SH-SY5Y (cell line): ENCODE measurements around the gene KCND1.
A peak's percentile ranks its signal among the peaks of the same experiment; 100 is the strongest.

Experiments
- GATA2 ChIP-seq: IDR thresholded peaks from 2 replicates; pipeline ENCODE4 v1.6.1; 2011; ENCODE audit warnings: mild to moderate bottlenecking, low read depth, low read length
- GATA3 ChIP-seq: IDR thresholded peaks from 2 replicates; pipeline ENCODE4 v1.6.1; 2011; ENCODE audit warnings: low read depth, mild to moderate bottlenecking, low read length, moderate library complexity

KCND1 gene

DNA sequence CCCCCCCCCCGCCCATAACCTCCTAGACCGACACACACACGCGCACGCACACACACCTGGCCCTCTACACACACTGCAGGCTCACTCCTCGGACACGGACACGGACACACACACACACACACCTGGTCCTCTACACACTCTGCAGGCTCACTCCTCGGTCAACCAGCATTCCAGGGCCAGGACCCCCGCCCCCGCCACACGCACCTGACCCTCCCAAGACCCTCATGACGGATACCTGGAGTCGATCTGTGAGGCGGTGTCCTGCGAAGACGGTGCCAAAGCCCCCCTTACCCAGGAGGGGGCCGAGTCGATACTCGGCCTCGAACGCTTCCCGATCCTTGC lies 53.4 kb downstream of the KCND1 start:
- no peak for TF ChIP-seq GATA2
- TF ChIP-seq GATA3: no peak

DNA sequence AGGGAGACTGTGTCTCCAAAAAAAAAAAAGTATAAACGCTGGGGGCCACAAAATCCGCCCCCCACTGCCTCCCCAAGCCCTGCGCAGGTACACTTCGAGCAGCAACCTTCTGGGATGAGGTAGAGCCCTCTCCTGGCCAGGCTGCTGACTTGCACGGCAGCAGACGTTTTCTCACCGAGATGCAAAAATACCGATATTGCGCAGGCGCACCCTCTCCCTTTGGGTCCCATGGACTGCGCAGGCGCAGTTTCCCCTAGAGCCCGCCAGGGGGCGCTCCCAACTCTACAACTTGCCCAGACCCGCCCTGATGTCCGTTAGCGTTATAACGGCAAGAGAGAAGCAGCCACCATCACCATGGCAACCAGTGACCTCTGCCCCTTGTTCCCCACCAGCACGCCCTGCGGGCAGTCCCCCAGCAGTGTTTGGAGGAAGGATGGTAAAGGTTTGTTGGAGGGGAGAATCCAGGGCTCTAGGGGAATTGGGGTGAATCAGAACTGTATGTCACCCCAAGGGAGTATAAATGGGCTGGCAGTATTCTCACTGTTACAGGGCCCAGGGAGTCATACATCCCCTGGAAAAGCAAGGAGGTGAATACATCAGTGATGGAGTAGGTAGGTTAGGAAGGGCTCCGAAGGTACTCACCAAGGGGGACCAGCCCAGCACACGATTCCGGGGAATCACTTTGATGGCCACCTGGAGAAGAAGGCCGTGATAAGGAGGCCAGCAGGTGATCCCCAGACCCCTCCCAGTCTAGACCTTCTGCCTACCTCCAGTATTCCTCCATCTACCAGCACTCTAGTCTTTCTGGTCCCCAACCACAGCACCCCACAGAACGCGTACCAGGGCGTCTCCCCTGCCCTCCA lies 54.3 kb downstream of the KCND1 start:
- no peak for TF ChIP-seq GATA2
- no peak for TF ChIP-seq GATA3

DNA sequence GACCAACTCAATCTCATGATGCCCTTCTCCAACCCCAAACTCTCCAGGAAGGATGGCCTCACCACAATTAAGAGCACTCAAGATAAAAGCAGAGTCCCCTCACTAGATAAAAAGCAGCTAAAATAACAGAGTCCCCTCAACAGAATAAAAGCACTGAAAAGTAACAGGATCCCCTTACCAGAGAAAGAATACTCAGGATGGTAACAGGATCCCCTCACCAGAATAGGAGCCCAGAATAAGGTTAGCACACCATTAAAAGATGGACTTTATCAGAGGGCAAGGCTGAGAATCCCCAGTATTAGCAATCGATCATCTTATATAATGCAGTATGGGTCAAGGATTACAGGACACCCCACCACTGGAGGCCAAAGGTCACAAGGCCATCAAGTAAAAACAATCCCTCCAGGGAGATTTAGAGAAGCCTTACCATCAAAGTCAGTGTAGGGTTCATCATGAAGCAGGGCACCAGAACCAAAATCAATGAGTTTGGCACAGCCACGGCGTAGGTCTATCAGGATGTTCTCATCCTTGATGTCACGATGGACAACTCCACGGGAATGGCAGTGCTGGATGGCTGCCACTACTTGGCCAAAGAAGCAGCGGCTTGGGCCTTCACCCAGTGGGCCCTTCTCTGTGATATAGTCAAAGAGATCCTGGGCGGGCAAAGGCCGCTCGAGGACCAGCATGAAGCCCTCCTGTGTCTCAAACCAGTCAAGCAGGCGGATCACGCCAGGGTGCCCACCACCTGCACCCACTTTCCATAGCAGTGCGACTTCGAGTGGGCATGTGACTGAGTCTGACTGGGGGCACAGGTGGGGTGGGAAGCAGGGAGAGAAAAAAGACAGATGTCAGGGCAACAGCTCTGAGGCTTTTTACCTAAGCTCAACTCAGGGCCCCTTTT lies 56.8 kb downstream of the KCND1 start:
- TF ChIP-seq GATA3 (no peak), GATA2 (no peak)

DNA sequence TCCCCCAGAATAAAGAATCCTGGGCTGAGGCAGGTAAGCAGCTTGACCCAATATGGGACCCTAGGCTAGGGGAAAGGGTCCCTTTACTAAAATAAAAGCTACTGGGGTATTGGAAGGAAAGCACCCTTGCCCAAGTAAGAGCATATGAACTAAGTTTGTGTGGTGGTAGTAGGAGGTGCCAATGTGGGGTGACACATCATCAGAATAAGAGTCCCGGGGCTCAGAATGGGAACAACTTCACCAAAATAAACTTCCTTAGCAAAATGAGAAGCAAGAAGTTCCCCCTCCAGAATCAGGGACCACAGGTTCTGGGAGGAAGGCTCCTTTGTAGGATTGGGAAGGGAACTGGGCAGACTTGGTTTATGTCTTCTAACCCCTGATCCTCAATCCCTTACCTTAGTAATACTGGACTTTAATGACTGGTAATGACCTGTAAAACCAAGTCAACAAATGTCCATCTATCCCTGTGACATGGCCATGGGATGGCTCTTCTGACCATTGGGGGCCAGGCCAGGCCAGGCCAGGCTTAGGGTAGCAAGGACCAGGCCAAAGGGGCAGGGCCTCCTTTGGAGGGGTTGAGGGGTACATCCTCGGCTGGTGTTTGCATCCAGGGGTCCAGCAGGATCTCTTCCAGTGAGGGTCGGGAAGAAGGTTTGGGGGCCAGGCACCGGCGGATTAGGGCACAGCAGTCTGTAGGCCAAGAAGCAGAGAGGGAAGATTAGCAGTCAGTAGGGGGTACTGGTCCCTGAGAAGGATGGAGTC lies 57.9 kb downstream of the KCND1 start:
- no peak for TF ChIP-seq GATA2

DNA sequence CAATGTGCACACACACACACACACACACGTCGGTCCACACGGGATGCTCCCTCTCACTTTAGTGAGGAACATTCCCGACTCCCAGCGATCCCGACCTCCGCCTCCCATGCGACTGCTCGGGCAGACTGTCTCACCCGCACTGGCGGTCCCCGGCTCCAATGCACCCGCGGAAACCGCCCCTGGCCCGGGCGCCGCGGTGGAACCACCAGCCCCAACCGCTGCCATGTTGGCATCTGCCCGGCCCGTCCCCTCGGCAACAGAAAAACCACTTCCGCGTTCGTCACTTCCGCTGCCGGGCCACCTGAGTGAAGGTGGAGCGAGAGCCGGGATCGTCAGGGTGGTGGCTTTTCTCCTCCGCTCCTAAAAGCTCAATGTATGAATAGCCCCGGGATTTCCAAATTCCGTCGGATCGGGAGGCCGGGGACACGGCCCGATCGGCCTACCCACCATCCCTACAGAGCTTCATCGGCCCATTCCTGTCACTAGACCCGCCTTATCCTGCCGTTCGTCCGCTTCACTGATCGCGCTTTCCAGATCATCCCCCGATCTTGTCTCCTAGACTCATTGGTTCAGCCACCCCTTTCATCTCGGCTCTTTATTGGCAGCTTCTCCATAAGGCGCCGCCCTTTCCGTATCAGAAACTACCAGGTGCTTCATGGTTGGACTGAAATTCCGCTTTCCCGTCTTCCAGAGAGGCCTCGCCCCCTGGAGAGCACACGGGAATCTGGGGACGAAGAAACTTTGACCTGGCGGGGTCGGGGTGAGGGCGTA lies 60.0 kb downstream of the KCND1 start, which contains the start of gene SLC35A2:
TSS of gene SLC35A2 (minus strand) at position 235 of the 771 bp plus-strand sequence. CDS start at position 225, 10 bp downstream.
- TF ChIP-seq GATA2 (peak; percentile 73), GATA3 (no peak)
